ENCODE results near the gene LDB2.

DNA sequence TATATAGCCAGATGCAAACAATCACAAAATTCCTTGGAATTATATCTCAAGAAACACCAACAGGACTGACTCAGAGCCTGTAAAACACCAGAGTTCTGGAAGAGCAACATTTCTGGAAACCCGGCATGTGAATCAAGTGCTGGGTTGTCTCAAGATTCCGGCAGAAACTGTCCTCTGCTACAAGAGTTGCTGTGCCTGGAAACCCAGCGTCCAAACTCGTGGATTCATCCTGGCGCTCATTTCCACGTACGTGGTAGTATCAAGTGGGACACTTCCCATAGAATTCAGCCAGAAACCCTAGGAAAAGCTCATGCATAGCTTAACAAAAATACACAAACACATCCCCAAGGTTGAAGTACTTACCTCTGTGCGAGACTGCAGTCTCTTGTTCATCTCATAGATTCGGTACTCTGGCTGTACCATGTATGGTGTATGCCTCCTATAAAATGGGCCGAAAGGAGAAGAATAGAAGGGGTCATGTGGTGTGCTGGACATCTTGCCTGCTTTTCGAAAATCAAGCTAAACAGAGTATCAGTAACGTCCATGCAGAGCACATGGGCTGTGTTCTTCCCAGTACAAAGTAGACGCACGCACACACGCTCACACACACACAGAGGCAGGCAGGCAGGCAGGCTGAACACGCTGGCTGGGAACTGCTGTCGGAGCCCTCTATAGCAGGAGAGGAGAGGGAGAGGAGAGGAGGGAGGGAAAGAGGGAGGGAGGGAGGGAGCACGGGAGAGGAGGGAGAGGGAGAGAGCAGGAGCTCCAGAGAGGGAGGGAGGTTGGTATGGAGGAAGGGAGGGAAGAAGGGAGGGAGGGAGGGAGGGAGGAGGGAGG is at the start of gene LDB2:
- TF ChIP-seq, protein P1, sequence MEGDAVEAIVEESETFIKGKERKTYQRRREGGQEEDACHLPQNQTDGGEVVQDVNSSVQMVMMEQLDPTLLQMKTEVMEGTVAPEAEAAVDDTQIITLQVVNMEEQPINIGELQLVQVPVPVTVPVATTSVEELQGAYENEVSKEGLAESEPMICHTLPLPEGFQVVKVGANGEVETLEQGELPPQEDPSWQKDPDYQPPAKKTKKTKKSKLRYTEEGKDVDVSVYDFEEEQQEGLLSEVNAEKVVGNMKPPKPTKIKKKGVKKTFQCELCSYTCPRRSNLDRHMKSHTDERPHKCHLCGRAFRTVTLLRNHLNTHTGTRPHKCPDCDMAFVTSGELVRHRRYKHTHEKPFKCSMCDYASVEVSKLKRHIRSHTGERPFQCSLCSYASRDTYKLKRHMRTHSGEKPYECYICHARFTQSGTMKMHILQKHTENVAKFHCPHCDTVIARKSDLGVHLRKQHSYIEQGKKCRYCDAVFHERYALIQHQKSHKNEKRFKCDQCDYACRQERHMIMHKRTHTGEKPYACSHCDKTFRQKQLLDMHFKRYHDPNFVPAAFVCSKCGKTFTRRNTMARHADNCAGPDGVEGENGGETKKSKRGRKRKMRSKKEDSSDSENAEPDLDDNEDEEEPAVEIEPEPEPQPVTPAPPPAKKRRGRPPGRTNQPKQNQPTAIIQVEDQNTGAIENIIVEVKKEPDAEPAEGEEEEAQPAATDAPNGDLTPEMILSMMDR (IDR thresholded peaks at IDR 0.05) = peak in 1 of 5 experiments; percentile 52
- TF ChIP-seq POLR2A (IDR thresholded peaks at IDR 0.05) = no peak
- TF ChIP-seq EP300 (IDR thresholded peaks at IDR 0.05) = peak in 1 of 2 donors; percentile 57

Measured in tibial nerve (tissue), 4 donors.